Neural cell (in vitro differentiated cells): ENCODE results near the gene ALX3. TPM values are rescaled to one million over a fixed set of nuclear protein-coding genes. Genes with fewer than 3 reads are reported as not detected.

ENCODE experiments used
- H2AFZ ChIP-seq: fragments of 200-600, 300-800 bp; sonication (generic), shearing (Covaris generic); 2 replicates; pipeline ENCODE4 v1.6.0; 2014; ENCODE audit warnings: low read depth, mild to moderate bottlenecking, antibody characterized with exemption, low read length, moderate library complexity
- H3F3A ChIP-seq: fragments of 200-600 bp; shearing (Covaris generic); 2 replicates; pipeline ENCODE4 v1.6.1; 2016; ENCODE audit warnings: mild to moderate bottlenecking, moderate library complexity, mixed read lengths, antibody characterized with exemption, low read length; ENCODE audit not compliant: insufficient read depth, poor library complexity, severe bottlenecking
- H3K27ac ChIP-seq: fragments of 200-600, 300-800 bp; sonication (generic), shearing (Covaris generic); 2 replicates; pipeline ENCODE4 v1.5.1; 2014; ENCODE audit warnings: mild to moderate bottlenecking, low read length, moderate library complexity
- H3K27me3 ChIP-seq: fragments of 300-800, 200-600 bp; sonication (generic), shearing (Covaris generic); 2 replicates; pipeline ENCODE4 v1.6.0; 2014; ENCODE audit warnings: mild to moderate bottlenecking, low read depth, low read length, moderate library complexity; ENCODE audit not compliant: insufficient read depth
- H3K36me3 ChIP-seq: fragments of 300-800, 200-600 bp; sonication (generic), shearing (Covaris generic); 2 replicates; pipeline ENCODE4 v1.5.1; 2014; ENCODE audit warnings: mild to moderate bottlenecking, antibody characterized with exemption, low read length, moderate library complexity; ENCODE audit not compliant: insufficient read depth
- H3K4me2 ChIP-seq: fragments of 300-800, 200-600 bp; sonication (generic), shearing (Covaris generic); 2 replicates; pipeline ENCODE4 v1.6.0; 2014; ENCODE audit warnings: mild to moderate bottlenecking, low read length
- H3K4me3 ChIP-seq: fragments of 300-800, 200-600 bp; sonication (generic), shearing (Covaris generic); 2 replicates; pipeline ENCODE4 v1.5.1; 2014; ENCODE audit warnings: mild to moderate bottlenecking, low read length, moderate library complexity
- H3K79me2 ChIP-seq: fragments of 200-600 bp; shearing (Covaris generic); replicated peaks from 2 replicates; pipeline ENCODE4 v1.6.0; 2014; ENCODE audit warnings: mild to moderate bottlenecking, low read length, moderate library complexity; ENCODE audit not compliant: insufficient read depth
- H3K9ac ChIP-seq: fragments of 300-800, 200-600 bp; sonication (generic), shearing (Covaris generic); 2 replicates; pipeline ENCODE4 v1.6.1; 2016; ENCODE audit warnings: mild to moderate bottlenecking, low read length, mixed read lengths
- H3K9me2 ChIP-seq: fragments of 200-600 bp; shearing (Covaris generic); 2 replicates; pipeline ENCODE4 v1.6.1; 2016; ENCODE audit warnings: mild to moderate bottlenecking, low read length, mixed read lengths; ENCODE audit not compliant: insufficient read depth
- H3K9me3 ChIP-seq: fragments of 200-600, 300-800 bp; sonication (generic), shearing (Covaris generic); 2 replicates; pipeline ENCODE4 v1.6.1; 2016; ENCODE audit warnings: mild to moderate bottlenecking, mixed run types, low read length, moderate library complexity, mixed read lengths
- H4K20me1 ChIP-seq: fragments of 200-600 bp; shearing (Covaris generic); 2 replicates; pipeline ENCODE4 v1.6.1; 2016; ENCODE audit warnings: mild to moderate bottlenecking, mixed run types; ENCODE audit not compliant: insufficient read depth
- EP300 ChIP-seq: fragments of 450-650 bp; conservative IDR thresholded peaks from 2 replicates; pipeline ENCODE4 v1.6.1; 2014; ENCODE audit warnings: antibody characterized with exemption, mild to moderate bottlenecking, moderate library complexity; ENCODE audit not compliant: poor library complexity, severe bottlenecking
- EZH2 ChIP-seq: fragments of 200-600, 300-800 bp; shearing (Covaris generic), sonication (generic); IDR thresholded peaks from 2 replicates; pipeline ENCODE4 v1.6.1; 2014; ENCODE audit warnings: antibody characterized with exemption, low read length, borderline replicate concordance, mild to moderate bottlenecking; ENCODE audit not compliant: insufficient read depth, poor library complexity, severe bottlenecking
- MXI1 ChIP-seq: fragments of 450-650 bp; conservative IDR thresholded peaks from 2 replicates; pipeline ENCODE4 v1.6.1; 2014; ENCODE audit warnings: antibody characterized with exemption, mild to moderate bottlenecking; ENCODE audit not compliant: poor library complexity, severe bottlenecking
- POLR2AphosphoS5 ChIP-seq: IDR thresholded peaks from 2 replicates; pipeline ENCODE4 v1.6.1; 2012
- RAD21 ChIP-seq: fragments of 450-650 bp; conservative IDR thresholded peaks from 2 replicates; pipeline ENCODE4 v1.6.1; 2014; ENCODE audit warnings: antibody characterized with exemption, mild to moderate bottlenecking, moderate library complexity
- SMC3 ChIP-seq: fragments of 450-650 bp; conservative IDR thresholded peaks from 2 replicates; pipeline ENCODE4 v1.6.1; 2014; ENCODE audit warnings: antibody characterized with exemption, mild to moderate bottlenecking, moderate library complexity; ENCODE audit not compliant: poor library complexity
- TAF1 ChIP-seq: IDR thresholded peaks from 2 replicates; pipeline ENCODE4 v1.6.1; 2012; ENCODE audit warnings: low read depth
- polyA plus RNA-seq: library from polyadenylated mRNA; depleted of rRNA; stranded (reverse); fragments of >200 nt; gene quantifications from 2 replicates; pipeline ENCODE4 v1.2.3, GENCODE V29; 2014
- TF ChIP-seq, protein P1 (sequence below): IDR thresholded peaks from 2 replicates; pipeline ENCODE4 v1.6.1; 2012; ENCODE audit warnings: borderline replicate concordance
- TF ChIP-seq, protein P2 (sequence below): fragments of 450-650 bp; IDR thresholded peaks from 2 replicates; pipeline ENCODE4 v1.5.1; 2014; ENCODE audit warnings: antibody characterized with exemption, mild to moderate bottlenecking, moderate library complexity; ENCODE audit not compliant: poor library complexity, severe bottlenecking

The ALX3 gene
- polyA plus RNA-seq, 1 donor from 2014 or later = not detected

DNA sequence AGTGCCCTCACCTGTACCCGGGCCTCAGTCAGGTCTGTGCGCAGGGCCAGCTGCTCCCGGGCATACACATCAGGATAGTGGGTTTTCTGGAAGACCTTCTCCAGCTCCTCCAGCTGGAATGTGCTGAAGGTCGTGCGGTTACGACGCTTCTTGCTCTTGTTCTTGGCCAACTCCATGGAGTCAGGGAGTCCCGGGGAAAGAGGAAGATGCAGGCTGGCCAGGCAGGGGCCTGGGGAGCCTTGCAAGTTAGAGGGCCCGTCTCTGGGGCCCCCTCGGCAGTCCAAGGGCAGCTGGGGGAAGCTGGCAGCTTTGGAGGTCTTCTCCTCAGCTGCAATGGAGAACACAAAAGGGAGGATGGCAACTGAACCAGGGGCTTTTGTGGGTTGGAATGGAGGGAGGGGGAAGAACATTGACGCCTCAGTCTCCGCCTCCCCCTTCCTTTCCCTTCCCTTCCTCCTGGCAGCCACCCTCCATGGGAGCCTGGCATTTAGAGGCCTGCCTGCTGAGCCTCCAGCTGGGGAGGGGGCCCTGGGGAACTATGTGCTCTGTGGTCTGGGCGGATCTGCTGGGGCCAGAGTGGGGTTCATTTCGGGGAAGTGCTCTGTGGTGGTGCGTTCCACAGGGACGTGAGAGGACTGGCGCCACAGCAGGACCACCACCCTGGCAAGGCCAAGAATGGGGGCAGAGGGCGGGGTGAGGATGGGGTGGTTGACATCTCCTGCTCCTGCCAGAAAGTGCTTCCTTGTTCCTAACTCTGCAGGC is 5.7 kb downstream of the ALX3 start:
- Histone ChIP-seq H3K4me3 (no peak overlapping the region), H3K9ac (no peak overlapping the region), H3F3A (no peaks in the 10 kb centered on the region), H3K27ac (no peak overlapping the region), H3K9me2 (no peaks in the 10 kb centered on the region), H3K36me3 (peaks cover 5% of the 10 kb centered on the region), H4K20me1 (no peaks in the 10 kb centered on the region), H3K27me3 (peaks cover 46% of the 10 kb centered on the region), H3K4me2 (no peak overlapping the region), H3K9me3 (no peaks in the 10 kb centered on the region), H3K79me2 (no peaks in the 10 kb centered on the region), H2AFZ (no peak overlapping the region)
- TF ChIP-seq POLR2AphosphoS5 = no peak
- no peak for TF ChIP-seq EP300
- TF ChIP-seq MXI1 = no peak

DNA sequence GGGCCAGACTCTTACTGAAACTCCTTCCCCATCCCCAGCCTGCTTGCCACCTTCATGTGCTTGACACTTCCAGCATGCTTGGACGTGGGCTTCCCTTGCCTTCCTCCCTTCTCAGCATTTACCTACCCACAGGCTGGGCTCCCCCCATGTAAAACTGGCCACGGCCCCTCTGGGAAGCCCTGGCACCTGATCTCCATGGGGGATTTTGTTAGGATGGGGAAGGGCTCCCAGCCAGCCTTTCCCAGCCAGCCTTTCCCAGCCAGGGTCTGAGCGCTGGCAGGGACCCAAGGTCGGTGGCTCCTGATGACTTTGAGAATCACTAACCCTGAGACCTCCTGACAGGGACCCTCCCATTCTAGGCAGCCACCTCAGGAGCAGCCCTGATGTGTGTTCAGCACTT is 6.7 kb downstream of the ALX3 start:
- Histone ChIP-seq H2AFZ (no peak overlapping the region), H3K4me3 (no peak overlapping the region), H3K9me3 (no peaks in the 10 kb centered on the region), H3K36me3 (peaks cover 5% of the 10 kb centered on the region), H3K9me2 (no peaks in the 10 kb centered on the region), H3K27ac (no peak overlapping the region), H4K20me1 (no peaks in the 10 kb centered on the region), H3K4me2 (no peak overlapping the region), H3K9ac (no peak overlapping the region), H3K27me3 (peaks cover 36% of the 10 kb centered on the region), H3F3A (no peaks in the 10 kb centered on the region), H3K79me2 (no peaks in the 10 kb centered on the region)
- TF ChIP-seq, protein P1, sequence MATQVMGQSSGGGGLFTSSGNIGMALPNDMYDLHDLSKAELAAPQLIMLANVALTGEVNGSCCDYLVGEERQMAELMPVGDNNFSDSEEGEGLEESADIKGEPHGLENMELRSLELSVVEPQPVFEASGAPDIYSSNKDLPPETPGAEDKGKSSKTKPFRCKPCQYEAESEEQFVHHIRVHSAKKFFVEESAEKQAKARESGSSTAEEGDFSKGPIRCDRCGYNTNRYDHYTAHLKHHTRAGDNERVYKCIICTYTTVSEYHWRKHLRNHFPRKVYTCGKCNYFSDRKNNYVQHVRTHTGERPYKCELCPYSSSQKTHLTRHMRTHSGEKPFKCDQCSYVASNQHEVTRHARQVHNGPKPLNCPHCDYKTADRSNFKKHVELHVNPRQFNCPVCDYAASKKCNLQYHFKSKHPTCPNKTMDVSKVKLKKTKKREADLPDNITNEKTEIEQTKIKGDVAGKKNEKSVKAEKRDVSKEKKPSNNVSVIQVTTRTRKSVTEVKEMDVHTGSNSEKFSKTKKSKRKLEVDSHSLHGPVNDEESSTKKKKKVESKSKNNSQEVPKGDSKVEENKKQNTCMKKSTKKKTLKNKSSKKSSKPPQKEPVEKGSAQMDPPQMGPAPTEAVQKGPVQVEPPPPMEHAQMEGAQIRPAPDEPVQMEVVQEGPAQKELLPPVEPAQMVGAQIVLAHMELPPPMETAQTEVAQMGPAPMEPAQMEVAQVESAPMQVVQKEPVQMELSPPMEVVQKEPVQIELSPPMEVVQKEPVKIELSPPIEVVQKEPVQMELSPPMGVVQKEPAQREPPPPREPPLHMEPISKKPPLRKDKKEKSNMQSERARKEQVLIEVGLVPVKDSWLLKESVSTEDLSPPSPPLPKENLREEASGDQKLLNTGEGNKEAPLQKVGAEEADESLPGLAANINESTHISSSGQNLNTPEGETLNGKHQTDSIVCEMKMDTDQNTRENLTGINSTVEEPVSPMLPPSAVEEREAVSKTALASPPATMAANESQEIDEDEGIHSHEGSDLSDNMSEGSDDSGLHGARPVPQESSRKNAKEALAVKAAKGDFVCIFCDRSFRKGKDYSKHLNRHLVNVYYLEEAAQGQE = no peak
- no peak for TF ChIP-seq EZH2

DNA sequence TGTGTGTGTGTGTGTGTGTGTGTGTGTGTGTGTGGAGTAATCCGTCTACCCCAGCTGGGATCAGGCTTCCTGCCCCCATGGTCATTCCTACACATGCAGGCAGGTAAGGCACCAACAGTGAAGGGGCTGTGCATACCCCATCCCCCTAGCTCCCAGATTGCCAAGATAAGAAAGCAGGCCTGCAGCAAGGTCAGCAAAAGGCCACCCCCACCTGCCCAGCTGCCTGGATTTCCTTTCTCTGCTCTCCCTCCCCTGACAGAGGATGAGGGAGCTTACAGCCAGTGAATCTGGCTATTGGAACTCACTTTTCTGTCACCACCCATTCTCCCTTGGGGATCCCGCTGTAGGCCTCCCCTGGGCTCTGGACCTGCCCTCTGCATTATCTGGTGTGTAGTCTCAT is 7.9 kb downstream of the ALX3 start:
- no peaks in the 10 kb centered on the region for H3K79me2 ChIP-seq
- no peak overlapping the region for H2AFZ ChIP-seq
- no peaks in the 10 kb centered on the region for H3K9me3 ChIP-seq
- H3K9me2 ChIP-seq = no peaks in the 10 kb centered on the region
- H4K20me1 ChIP-seq = no peaks in the 10 kb centered on the region
- H3K4me3 ChIP-seq = no peak overlapping the region
- TF ChIP-seq, protein P2, sequence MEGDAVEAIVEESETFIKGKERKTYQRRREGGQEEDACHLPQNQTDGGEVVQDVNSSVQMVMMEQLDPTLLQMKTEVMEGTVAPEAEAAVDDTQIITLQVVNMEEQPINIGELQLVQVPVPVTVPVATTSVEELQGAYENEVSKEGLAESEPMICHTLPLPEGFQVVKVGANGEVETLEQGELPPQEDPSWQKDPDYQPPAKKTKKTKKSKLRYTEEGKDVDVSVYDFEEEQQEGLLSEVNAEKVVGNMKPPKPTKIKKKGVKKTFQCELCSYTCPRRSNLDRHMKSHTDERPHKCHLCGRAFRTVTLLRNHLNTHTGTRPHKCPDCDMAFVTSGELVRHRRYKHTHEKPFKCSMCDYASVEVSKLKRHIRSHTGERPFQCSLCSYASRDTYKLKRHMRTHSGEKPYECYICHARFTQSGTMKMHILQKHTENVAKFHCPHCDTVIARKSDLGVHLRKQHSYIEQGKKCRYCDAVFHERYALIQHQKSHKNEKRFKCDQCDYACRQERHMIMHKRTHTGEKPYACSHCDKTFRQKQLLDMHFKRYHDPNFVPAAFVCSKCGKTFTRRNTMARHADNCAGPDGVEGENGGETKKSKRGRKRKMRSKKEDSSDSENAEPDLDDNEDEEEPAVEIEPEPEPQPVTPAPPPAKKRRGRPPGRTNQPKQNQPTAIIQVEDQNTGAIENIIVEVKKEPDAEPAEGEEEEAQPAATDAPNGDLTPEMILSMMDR = no peak
- TF ChIP-seq TAF1 (no peak), POLR2AphosphoS5 (no peak), EP300 (no peak), MXI1 (no peak), RAD21 (no peak), EZH2 (no peak), SMC3 (no peak)
- TF ChIP-seq, protein P1 = no peak
- no peaks in the 10 kb centered on the region for H3F3A ChIP-seq
- peaks cover 24% of the 10 kb centered on the region for H3K27me3 ChIP-seq
- H3K9ac ChIP-seq = no peak overlapping the region
- peaks cover 5% of the 10 kb centered on the region for H3K36me3 ChIP-seq
- no peak overlapping the region for H3K4me2 ChIP-seq
- H3K27ac ChIP-seq = no peak overlapping the region
